Stimulated activated memory B cell treated with anti-CD40 and anti-IgM and Interleukin-4, amounts not matched to agents 10 μg/mL and 1 μg/mL and 100 μg/mL, for 72 hours (primary cell): Measurements from ENCODE around the gene KRT6B.

Experiments used
- ATAC-seq: fragments of 150-1000 bp; cut with Tn5 transposase; 2 replicates; pipeline ENCODE4 v1.10.0; 2021
- H3K27ac Mint-ChIP-seq: one replicate; pipeline ENCODE4 v1.8.0; 2022; ENCODE audit warnings: mild to moderate bottlenecking, mixed read lengths
- H3K27me3 Mint-ChIP-seq: one replicate; pipeline ENCODE4 v1.8.0; 2022; ENCODE audit warnings: mixed read lengths
- H3K36me3 Mint-ChIP-seq: one replicate; pipeline ENCODE4 v1.8.0; 2022; ENCODE audit warnings: mixed read lengths
- H3K4me1 Mint-ChIP-seq: one replicate; pipeline ENCODE4 v1.8.0; 2022; ENCODE audit warnings: mixed read lengths
- H3K4me3 Mint-ChIP-seq: one replicate; pipeline ENCODE4 v1.8.0; 2022; ENCODE audit warnings: mild to moderate bottlenecking, moderate library complexity, mixed read lengths
- H3K9me3 Mint-ChIP-seq: one replicate; pipeline ENCODE4 v1.8.0; 2022; ENCODE audit warnings: mixed read lengths

KRT6B gene

GRCh38 chr12:52445876-52446275, 6.1 kb downstream of the KRT6B start:
- H3K9me3 Mint-ChIP-seq, result no peaks in the 10 kb centered on the region
- H3K27me3 Mint-ChIP-seq, result peaks cover 42% of the 10 kb centered on the region
- no peaks in the 10 kb centered on the region for H3K36me3 Mint-ChIP-seq
- no peak for ATAC-seq
- H3K4me1 Mint-ChIP-seq, result peaks cover 9% of the 10 kb centered on the region
- H3K27ac Mint-ChIP-seq, result no peak overlapping the region
- no peak overlapping the region for H3K4me3 Mint-ChIP-seq

- Mint-ChIP-seq H3K4me3 (no peak overlapping the region), H3K36me3 (no peaks in the 10 kb centered on the region), H3K9me3 (no peaks in the 10 kb centered on the region), H3K27me3 (peaks cover 43% of the 10 kb centered on the region), H3K4me1 (peaks cover 9% of the 10 kb centered on the region), H3K27ac (no peak overlapping the region)
- no peak for ATAC-seq
Measured at GRCh38 chr12:52444647-52445595, 7.0 kb downstream of the KRT6B start.

GRCh38 chr12:52443966-52444365, 8.0 kb downstream of the KRT6B start:
- peaks cover 50% of the 10 kb centered on the region for H3K27me3 Mint-ChIP-seq
- H3K4me1 Mint-ChIP-seq, result peaks cover 9% of the 10 kb centered on the region
- H3K9me3 Mint-ChIP-seq, result no peaks in the 10 kb centered on the region
- H3K36me3 Mint-ChIP-seq, result no peaks in the 10 kb centered on the region
- no peak overlapping the region for H3K27ac Mint-ChIP-seq
- ATAC-seq, result no peak
- no peak overlapping the region for H3K4me3 Mint-ChIP-seq

GRCh38 chr12:52442600-52443061, 9.3 kb downstream of the KRT6B start:
- Mint-ChIP-seq H3K4me1 (no peaks in the 10 kb centered on the region), H3K27me3 (peaks cover 50% of the 10 kb centered on the region), H3K9me3 (no peaks in the 10 kb centered on the region), H3K27ac (no peak overlapping the region), H3K4me3 (no peak overlapping the region), H3K36me3 (no peaks in the 10 kb centered on the region)
- ATAC-seq, result no peak

GRCh38 chr12:52441320-52441911, 10.5 kb downstream of the KRT6B start:
- no peaks in the 10 kb centered on the region for H3K9me3 Mint-ChIP-seq
- H3K27ac Mint-ChIP-seq, result no peak overlapping the region
- H3K36me3 Mint-ChIP-seq, result no peaks in the 10 kb centered on the region
- no peak overlapping the region for H3K4me3 Mint-ChIP-seq
- H3K4me1 Mint-ChIP-seq, result no peaks in the 10 kb centered on the region
- no peak for ATAC-seq
- peaks cover 41% of the 10 kb centered on the region for H3K27me3 Mint-ChIP-seq

- ATAC-seq, result no peak
- Mint-ChIP-seq H3K4me3 (no peak overlapping the region), H3K4me1 (no peaks in the 10 kb centered on the region), H3K36me3 (no peaks in the 10 kb centered on the region), H3K27ac (no peak overlapping the region), H3K9me3 (no peaks in the 10 kb centered on the region), H3K27me3 (peaks cover 36% of the 10 kb centered on the region)
Measured at GRCh38 chr12:52440821-52441319, 11.1 kb downstream of the KRT6B start.

- no peak for ATAC-seq
- peaks cover 39% of the 10 kb centered on the region for H3K27me3 Mint-ChIP-seq
- H3K4me1 Mint-ChIP-seq, result no peaks in the 10 kb centered on the region
- H3K27ac Mint-ChIP-seq, result no peak overlapping the region
- no peak overlapping the region for H3K4me3 Mint-ChIP-seq
- no peaks in the 10 kb centered on the region for H3K9me3 Mint-ChIP-seq
- no peaks in the 10 kb centered on the region for H3K36me3 Mint-ChIP-seq
Measured at GRCh38 chr12:52439845-52440244, 12.1 kb downstream of the KRT6B start.

GRCh38 chr12:52439420-52439819, 12.5 kb downstream of the KRT6B start:
- Mint-ChIP-seq H3K4me1 (no peaks in the 10 kb centered on the region), H3K27ac (no peak overlapping the region), H3K27me3 (peaks cover 43% of the 10 kb centered on the region), H3K9me3 (no peaks in the 10 kb centered on the region), H3K36me3 (no peaks in the 10 kb centered on the region), H3K4me3 (no peak overlapping the region)
- no peak for ATAC-seq

GRCh38 chr12:52438305-52439301, 13.3 kb downstream of the KRT6B start:
- Mint-ChIP-seq H3K27ac (no peak overlapping the region), H3K4me1 (no peaks in the 10 kb centered on the region), H3K9me3 (no peaks in the 10 kb centered on the region), H3K4me3 (no peak overlapping the region), H3K36me3 (no peaks in the 10 kb centered on the region), H3K27me3 (peaks cover 51% of the 10 kb centered on the region)
- ATAC-seq, result no peak

GRCh38 chr12:52437508-52437907, 14.4 kb downstream of the KRT6B start:
- Mint-ChIP-seq H3K4me1 (no peaks in the 10 kb centered on the region), H3K4me3 (no peak overlapping the region), H3K27ac (no peak overlapping the region), H3K36me3 (no peaks in the 10 kb centered on the region), H3K9me3 (no peaks in the 10 kb centered on the region), H3K27me3 (peaks cover 57% of the 10 kb centered on the region)
- no peak for ATAC-seq

- H3K4me1 Mint-ChIP-seq, result no peaks in the 10 kb centered on the region
- no peak for ATAC-seq
- H3K36me3 Mint-ChIP-seq, result no peaks in the 10 kb centered on the region
- H3K27me3 Mint-ChIP-seq, result peaks cover 52% of the 10 kb centered on the region
- H3K4me3 Mint-ChIP-seq, result no peak overlapping the region
- no peaks in the 10 kb centered on the region for H3K9me3 Mint-ChIP-seq
- H3K27ac Mint-ChIP-seq, result no peak overlapping the region
Measured at GRCh38 chr12:52436828-52437474, 15.0 kb downstream of the KRT6B start.

- Mint-ChIP-seq H3K4me3 (no peak overlapping the region), H3K27me3 (peaks cover 47% of the 10 kb centered on the region), H3K9me3 (no peaks in the 10 kb centered on the region), H3K27ac (no peak overlapping the region), H3K4me1 (no peaks in the 10 kb centered on the region), H3K36me3 (no peaks in the 10 kb centered on the region)
- no peak for ATAC-seq
Measured at GRCh38 chr12:52436000-52436827, 15.7 kb downstream of the KRT6B start.

GRCh38 chr12:52435659-52435999, 16.3 kb downstream of the KRT6B start:
- no peaks in the 10 kb centered on the region for H3K36me3 Mint-ChIP-seq
- H3K27ac Mint-ChIP-seq, result no peak overlapping the region
- H3K27me3 Mint-ChIP-seq, result peaks cover 47% of the 10 kb centered on the region
- no peaks in the 10 kb centered on the region for H3K4me1 Mint-ChIP-seq
- no peaks in the 10 kb centered on the region for H3K9me3 Mint-ChIP-seq
- ATAC-seq, result no peak
- no peak overlapping the region for H3K4me3 Mint-ChIP-seq
